OCI-LY7 (cell line): Measurements from ENCODE around the gene LPP. TPM values are rescaled to one million over a fixed set of nuclear protein-coding genes. Genes with fewer than 3 reads are reported as not detected.

Experiments used
- BruUV-seq: library from RNA; stranded (reverse); fragments of 400-500 nt; replicated peaks from 2 replicates; lab custom pipeline; 2021; lab: Mats Ljungman, UMichigan
- CTCF ChIA-PET: fragments of 300-600 bp; sonication (Branson Sonifier 250); formaldehyde crosslinking; loops from one replicate; lab custom pipeline; 2022; ENCODE audit warnings: antibody characterized with exemption; ENCODE audit not compliant: unreplicated experiment; lab: Charles Lee
- POLR2A ChIA-PET: fragments of 300-600 bp; sonication (Branson Sonifier 250); formaldehyde crosslinking; loops from one replicate; lab custom pipeline; 2022; ENCODE audit warnings: antibody characterized with exemption; lab: Charles Lee
- DNase-seq: peaks from one replicate; pipeline ENCODE4 v3.0.0-alpha.2; 2015; ENCODE audit warnings: low spot score
- H2AFZ ChIP-seq: fragments of 200-600 bp; sonication (generic), shearing (Covaris generic); 2 replicates; pipeline ENCODE4 v1.6.1; 2014; ENCODE audit warnings: mild to moderate bottlenecking, antibody characterized with exemption, low read length, moderate library complexity
- H3K27ac ChIP-seq: fragments of 200-600 bp; sonication (generic); 2 replicates; pipeline ENCODE4 v1.5.1; 2014; ENCODE audit warnings: mixed run types, low read depth, mild to moderate bottlenecking, moderate library complexity, low read length, inconsistent platforms; ENCODE audit not compliant: poor library complexity, severe bottlenecking
- H3K36me3 ChIP-seq: fragments of 200-600 bp; sonication (generic); 2 replicates; pipeline ENCODE4 v1.6.1; 2014; ENCODE audit warnings: mild to moderate bottlenecking, antibody characterized with exemption, low read length, moderate library complexity, mixed read lengths; ENCODE audit not compliant: insufficient read depth
- H3K4me1 ChIP-seq: fragments of 200-600 bp; sonication (generic); 2 replicates; pipeline ENCODE4 v1.5.1; 2014; ENCODE audit warnings: mild to moderate bottlenecking, low read length; ENCODE audit not compliant: insufficient read depth, poor library complexity, severe bottlenecking
- H3K4me2 ChIP-seq: fragments of 200-600 bp; sonication (generic); 2 replicates; pipeline ENCODE4 v1.6.1; 2014; ENCODE audit warnings: mild to moderate bottlenecking, low read length
- H3K4me3 ChIP-seq: fragments of 200-600 bp; sonication (generic); 2 replicates; pipeline ENCODE4 v1.5.1; 2014; ENCODE audit warnings: mild to moderate bottlenecking, low read depth, low read length; ENCODE audit not compliant: poor library complexity, severe bottlenecking
- H3K79me2 ChIP-seq: fragments of 200-600 bp; sonication (generic); 2 replicates; pipeline ENCODE4 v1.6.1; 2016; ENCODE audit warnings: low read depth, mild to moderate bottlenecking, low read length, moderate library complexity, mixed read lengths; ENCODE audit not compliant: insufficient read depth
- H3K9me2 ChIP-seq: fragments of 200-600 bp; sonication (generic); 2 replicates; pipeline ENCODE4 v1.6.1; 2016; ENCODE audit warnings: mild to moderate bottlenecking, low read length, mixed read lengths; ENCODE audit not compliant: insufficient read depth
- H3K9me3 ChIP-seq: fragments of 200-600 bp; sonication (generic); 2 replicates; pipeline ENCODE4 v1.6.1; 2014; ENCODE audit warnings: mild to moderate bottlenecking, mixed run types, low read length, mixed read lengths
- H4K20me1 ChIP-seq: fragments of 200-600 bp; sonication (generic); 2 replicates; pipeline ENCODE4 v1.6.1; 2014; ENCODE audit warnings: mild to moderate bottlenecking, antibody characterized with exemption, low read length, moderate library complexity, mixed read lengths; ENCODE audit not compliant: insufficient read depth
- CTCF ChIP-seq: fragments of 200-600 bp; sonication (generic); conservative IDR thresholded peaks from 2 replicates; pipeline ENCODE4 v1.5.1; 2014; ENCODE audit warnings: mild to moderate bottlenecking, antibody characterized with exemption, low read length, moderate library complexity, mixed read lengths
- EZH2phosphoT487 ChIP-seq: fragments of 200-600 bp; sonication (generic); IDR thresholded peaks from 2 replicates; pipeline ENCODE4 v1.6.1; 2018; ENCODE audit warnings: low read depth, borderline replicate concordance, mild to moderate bottlenecking, mixed run types, antibody characterized with exemption, low read length, moderate library complexity, mixed read lengths
- intact Hi-C: fragments of 100-400 bp; cut with micrococcal nuclease; formaldehyde crosslinking; loops from one replicate; pipeline ENCODE4 v1.10.0; 2022; ENCODE audit not compliant: unreplicated experiment
- total RNA-seq, 2 experiments: library from RNA; depleted of rRNA in 1 of 2; stranded (reverse); fragments of >200 nt in 1 of 2; shearing (Covaris generic) in 1 of 2; gene quantifications; 2 replicates each; pipeline ENCODE4 v1.2.3, GENCODE V29; 2014 to 2022

The LPP gene
- total RNA-seq, 2 experiments from 2014 or later, result 10.9 to 119 TPM

DNA sequence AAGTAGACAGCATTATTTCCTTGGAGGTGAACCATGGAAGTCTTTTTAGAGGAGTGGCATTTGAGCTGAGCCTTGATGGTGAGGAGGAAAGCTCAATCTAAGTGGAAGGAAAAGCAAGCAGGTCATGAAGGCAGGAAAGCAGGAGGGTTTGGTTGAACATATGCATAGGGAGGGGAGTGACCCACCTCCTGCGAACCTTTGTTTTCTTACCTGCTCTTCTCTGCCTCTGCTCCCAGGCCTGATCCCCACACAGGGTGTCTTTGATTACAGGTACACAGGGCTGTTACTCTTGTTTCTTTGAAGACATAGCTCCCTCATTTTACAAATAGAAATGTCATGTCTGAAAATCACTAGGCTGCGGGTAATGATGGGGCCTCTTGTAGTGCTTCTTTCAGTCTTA is 769.7 kb downstream of the LPP start:
- no peaks in the 10 kb centered on the region for H3K79me2 ChIP-seq
- H2AFZ ChIP-seq, result no peak overlapping the region
- CTCF ChIA-PET, result no interaction called here
- POLR2A ChIA-PET, result interaction anchor here (0.6 to 1.3 kb wide), 2 partner anchors 11 to 1231 kb away, joined by 4 read pairs; no protein-coding TSS in a partner anchor
- H3K4me1 ChIP-seq, result no peaks in the 10 kb centered on the region
- H3K4me2 ChIP-seq, result no peak overlapping the region
- no peaks in the 10 kb centered on the region for H3K36me3 ChIP-seq
- no peak for DNase-seq
- no peaks in the 10 kb centered on the region for H3K9me3 ChIP-seq
- no TSS peak for BruUV-seq
- TF ChIP-seq EZH2phosphoT487 (no peak), CTCF (no peak)
- H3K9me2 ChIP-seq, result no peaks in the 10 kb centered on the region
- H4K20me1 ChIP-seq, result no peaks in the 10 kb centered on the region
- intact Hi-C loops, result no loop called here
- no peak overlapping the region for H3K27ac ChIP-seq
- H3K4me3 ChIP-seq, result no peak overlapping the region

GRCh38 chr3:188925376-188925775 is 771.4 kb downstream of the LPP start:
- no peaks in the 10 kb centered on the region for H4K20me1 ChIP-seq
- no TSS peak for BruUV-seq
- intact Hi-C loops, result no loop called here
- DNase-seq, result no peak
- no peak overlapping the region for H3K4me2 ChIP-seq
- no peaks in the 10 kb centered on the region for H3K9me3 ChIP-seq
- H3K79me2 ChIP-seq, result no peaks in the 10 kb centered on the region
- H3K36me3 ChIP-seq, result no peaks in the 10 kb centered on the region
- no peak overlapping the region for H3K27ac ChIP-seq
- no peaks in the 10 kb centered on the region for H3K9me2 ChIP-seq
- no peaks in the 10 kb centered on the region for H3K4me1 ChIP-seq
- POLR2A ChIA-PET, result interaction anchor here (0.7 to 0.9 kb wide), 2 partner anchors 10 to 161 kb away, joined by 3 read pairs; no protein-coding TSS in a partner anchor
- TF ChIP-seq EZH2phosphoT487 (no peak), CTCF (no peak)
- no peak overlapping the region for H2AFZ ChIP-seq
- H3K4me3 ChIP-seq, result no peak overlapping the region
- CTCF ChIA-PET, result no interaction called here

- TF ChIP-seq CTCF (no peak), EZH2phosphoT487 (no peak)
- Histone ChIP-seq H3K9me3 (no peaks in the 10 kb centered on the region), H3K4me2 (no peak overlapping the region), H3K4me1 (peaks cover 3% of the 10 kb centered on the region), H3K27ac (no peak overlapping the region), H3K9me2 (no peaks in the 10 kb centered on the region), H3K36me3 (no peaks in the 10 kb centered on the region), H2AFZ (no peak overlapping the region), H3K4me3 (no peak overlapping the region), H3K79me2 (no peaks in the 10 kb centered on the region), H4K20me1 (no peaks in the 10 kb centered on the region)
- ChIA-PET POLR2A (interaction anchor here (0.5 kb wide), 1 partner anchor 98 kb away, joined by 4 read pairs; no protein-coding TSS in a partner anchor), CTCF (no interaction called here)
- no TSS peak for BruUV-seq
- DNase-seq, result no peak
- intact Hi-C loops, result no loop called here
Measured at GRCh38 chr3:188926111-188926510, 772.2 kb downstream of the LPP start.
